Stimulated activated naive CD4-positive, alpha-beta T cell treated with Interleukin-2 at 50 U/mL for 16 hours (primary cell): ENCODE results near the gene RBM10.

Experiments used
- DNase-seq: peaks from one replicate; lab custom pipeline; 2025; lab: John Stamatoyannopoulos, UW

Gene RBM10

GRCh38 chrX:47221756-47222155, 76.7 kb downstream of the RBM10 start:
- no peak for DNase-seq

DNA sequence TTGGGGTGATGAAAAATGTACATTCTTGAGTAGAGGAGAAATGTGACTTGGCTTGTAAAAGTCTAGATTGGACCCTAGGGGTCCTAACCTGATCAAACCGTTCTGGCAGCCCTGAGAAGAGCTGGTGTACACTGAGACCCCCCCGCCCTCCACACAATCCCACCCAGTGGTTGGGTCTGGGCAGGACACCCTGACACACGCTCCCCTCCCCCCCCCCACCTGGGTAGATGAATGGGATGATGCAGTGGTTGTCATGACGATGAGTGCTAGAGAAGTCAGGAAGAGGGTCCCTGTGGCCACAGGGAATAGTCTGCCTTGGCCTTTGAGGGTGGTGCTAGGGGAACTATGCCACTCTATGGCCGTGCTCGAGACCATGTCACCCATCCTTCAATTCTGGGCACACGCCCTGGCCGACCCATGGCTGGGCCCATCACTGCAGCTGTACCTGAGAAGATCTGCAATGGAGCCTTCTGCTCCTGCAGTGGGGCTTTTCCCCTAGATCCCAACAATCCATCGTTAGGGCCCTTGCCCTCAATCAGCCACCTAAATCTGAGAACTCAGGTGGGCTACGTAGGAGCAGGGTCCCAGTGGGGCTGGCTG, 77.8 kb downstream of the RBM10 start:
- no peak for DNase-seq

- no peak for DNase-seq
These were observed 78.6 kb downstream of the RBM10 start for GRCh38 chrX:47223476-47224250.

DNA sequence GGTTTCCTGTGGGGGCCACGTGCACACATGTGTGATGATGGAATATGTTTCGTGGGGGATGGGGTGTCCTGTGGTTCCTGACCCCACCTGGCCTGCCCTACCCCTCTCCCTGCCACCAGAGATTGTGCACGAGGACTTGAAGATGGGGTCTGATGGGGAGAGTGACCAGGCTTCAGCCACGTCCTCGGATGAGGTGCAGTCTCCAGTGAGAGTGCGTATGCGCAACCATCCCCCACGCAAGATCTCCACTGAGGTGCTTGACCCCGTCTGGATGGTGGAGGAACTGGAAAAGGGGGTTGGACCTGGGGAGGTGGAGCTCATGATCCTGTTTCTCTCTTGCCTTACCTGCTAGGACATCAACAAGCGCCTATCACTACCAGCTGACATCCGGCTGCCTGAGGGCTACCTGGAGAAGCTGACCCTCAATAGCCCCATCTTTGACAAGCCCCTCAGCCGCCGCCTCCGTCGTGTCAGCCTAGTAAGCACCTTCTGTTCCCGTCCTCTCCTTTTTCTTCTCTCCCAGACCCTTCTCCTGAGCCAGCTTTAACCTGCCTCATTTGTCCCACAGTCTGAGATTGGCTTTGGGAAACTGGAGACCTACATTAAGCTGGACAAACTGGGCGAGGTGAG, 79.4 kb downstream of the RBM10 start:
- no peak for DNase-seq

DNA sequence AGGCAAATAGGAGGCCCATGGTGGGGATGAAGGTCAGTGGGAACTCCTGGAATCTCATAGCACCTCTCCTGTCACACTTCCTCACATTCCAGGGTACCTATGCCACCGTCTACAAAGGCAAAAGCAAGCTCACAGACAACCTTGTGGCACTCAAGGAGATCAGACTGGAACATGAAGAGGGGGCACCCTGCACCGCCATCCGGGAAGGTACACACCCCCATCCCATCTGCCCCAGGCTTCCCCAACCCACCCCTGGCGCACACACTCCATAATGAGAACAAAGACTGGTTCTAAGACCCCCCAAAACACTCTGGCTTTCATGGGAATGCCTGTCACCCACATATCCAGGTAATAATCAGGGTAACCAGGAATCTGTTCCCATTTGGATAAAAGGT, 79.9 kb downstream of the RBM10 start:
- no peak for DNase-seq

- DNase-seq: no peak
These were observed 81.0 kb downstream of the RBM10 start for GRCh38 chrX:47226071-47226470.

GRCh38 chrX:47226531-47227333, 81.7 kb downstream of the RBM10 start:
- DNase-seq: no peak

DNA sequence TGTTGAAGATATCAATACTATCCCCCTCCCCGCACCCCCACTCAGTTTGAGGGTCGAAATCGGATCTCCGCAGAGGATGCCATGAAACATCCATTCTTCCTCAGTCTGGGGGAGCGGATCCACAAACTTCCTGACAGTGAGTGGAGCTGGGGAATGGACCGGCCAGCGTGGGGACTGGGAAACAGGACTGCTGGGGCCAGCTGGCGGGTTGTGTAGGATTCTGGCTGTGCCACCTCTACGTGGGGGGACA, 82.2 kb downstream of the RBM10 start:
- DNase-seq: no peak

DNA sequence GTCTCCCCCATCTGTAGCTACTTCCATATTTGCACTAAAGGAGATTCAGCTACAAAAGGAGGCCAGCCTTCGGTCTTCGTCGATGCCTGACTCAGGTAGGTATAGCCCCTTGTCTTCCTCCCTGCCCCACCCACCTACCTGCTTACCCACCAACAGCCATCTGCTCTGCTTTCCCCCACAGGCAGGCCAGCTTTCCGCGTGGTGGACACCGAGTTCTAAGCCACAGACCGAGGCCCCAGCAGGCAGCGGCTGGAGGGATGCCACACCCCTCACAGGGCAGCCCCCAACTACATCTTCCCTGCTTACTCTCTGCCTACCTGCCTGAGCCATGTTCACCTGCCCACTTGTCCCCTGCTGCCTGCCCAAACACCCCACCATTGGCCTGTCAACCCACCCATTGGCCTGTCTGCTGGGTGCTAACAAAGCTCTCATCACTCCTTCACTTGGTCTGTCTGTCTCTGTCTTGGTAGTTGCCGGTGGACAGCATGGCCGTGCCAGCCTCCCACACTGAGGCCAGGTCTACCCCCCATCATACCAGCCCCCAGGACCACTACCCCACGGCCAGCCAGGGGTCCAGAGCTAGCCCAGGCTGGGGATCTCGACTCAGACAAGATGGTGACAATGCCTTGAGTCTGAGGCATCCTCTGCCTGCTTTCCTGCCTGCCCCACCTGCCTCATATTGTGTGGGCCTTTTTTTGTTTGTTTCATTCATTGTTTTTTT, 83.7 kb downstream of the RBM10 start:
- no peak for DNase-seq

DNA sequence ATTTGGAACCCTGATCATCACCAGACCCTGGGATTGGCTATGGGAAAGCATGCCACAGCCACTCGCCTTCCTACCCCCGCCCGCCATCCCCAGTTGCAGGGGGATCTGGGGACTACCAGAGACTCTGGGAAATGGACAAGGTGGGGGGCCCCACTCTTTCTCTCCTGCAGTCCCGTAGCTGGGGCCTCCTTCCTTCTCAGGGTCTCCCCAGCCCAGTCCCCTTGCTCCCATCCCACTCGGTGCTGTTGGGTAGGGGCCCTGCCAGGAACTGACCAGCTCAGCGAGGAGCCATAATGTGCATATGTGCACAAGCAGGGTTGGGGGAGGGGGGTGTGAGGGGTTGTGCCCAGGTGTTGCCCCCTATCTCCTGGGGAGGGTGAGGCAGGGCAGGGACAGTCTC, 84.4 kb downstream of the RBM10 start:
- no peak for DNase-seq

DNA sequence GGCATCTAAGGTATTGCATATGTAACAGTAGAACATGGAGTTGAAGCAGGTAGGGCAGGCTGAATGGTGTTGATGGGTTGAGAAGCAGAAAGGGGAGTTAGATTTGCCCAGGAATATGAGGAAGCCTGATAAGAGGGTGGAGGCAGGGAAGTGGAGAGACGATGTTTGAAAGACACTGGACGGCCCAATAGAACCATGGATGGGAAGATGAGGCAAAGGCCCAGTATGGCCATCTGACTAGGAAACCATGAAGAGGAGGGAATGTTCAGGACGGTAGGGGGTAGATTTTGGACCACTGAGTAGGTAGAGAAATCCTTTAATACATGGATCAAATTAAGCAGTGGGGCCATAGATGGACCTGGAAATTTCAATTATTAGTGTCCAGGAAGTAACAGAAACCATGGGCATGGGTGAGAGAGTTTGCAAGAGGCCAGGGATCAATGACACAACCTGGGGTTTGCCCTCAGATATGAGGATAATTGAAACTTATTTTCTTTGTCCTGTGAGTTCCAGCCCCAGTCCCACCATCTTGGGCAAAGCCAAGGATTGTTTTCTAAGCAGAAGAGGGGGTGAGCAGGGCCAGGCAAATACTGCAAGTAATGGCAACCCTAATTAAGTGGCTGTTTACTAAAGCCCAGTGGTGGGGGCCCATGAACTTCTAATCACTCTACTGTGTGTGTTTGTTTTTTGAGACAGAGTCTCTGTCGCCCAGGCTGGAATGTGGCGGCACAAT, 85.3 kb downstream of the RBM10 start:
- DNase-seq: no peak

DNA sequence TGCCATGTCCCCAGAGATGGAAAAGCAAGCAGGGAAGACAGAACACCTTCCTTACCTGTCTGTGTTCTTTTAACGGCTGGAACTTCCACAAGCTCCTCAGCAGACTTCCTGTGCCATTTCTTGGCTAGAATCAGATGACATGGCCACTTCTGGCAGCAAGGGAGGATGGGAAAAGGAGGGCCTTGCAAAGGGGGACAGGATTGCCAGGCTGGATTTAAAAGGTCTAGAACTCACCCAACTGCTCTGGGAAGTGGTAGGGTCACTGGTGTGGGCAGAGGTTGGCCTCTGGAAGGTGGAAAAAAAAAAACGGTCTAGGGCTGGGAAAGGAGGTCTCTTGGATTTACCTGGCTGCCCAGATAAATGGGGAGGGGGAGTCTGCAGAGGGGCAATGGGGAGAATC, 86.1 kb downstream of the RBM10 start:
- DNase-seq: no peak

GRCh38 chrX:47232197-47232802, 87.3 kb downstream of the RBM10 start:
- DNase-seq: no peak

GRCh38 chrX:47232803-47233332, 87.8 kb downstream of the RBM10 start, which contains the start of gene USP11:
Gene USP11, plus strand, starts transcription at chrX:47233009. Its CDS starts 35 bp downstream, at chrX:47233044.
- peak; percentile 35 for DNase-seq

- peak; percentile 94 for DNase-seq
These were observed 88.5 kb downstream of the RBM10 start for GRCh38 chrX:47233333-47234113.

DNA sequence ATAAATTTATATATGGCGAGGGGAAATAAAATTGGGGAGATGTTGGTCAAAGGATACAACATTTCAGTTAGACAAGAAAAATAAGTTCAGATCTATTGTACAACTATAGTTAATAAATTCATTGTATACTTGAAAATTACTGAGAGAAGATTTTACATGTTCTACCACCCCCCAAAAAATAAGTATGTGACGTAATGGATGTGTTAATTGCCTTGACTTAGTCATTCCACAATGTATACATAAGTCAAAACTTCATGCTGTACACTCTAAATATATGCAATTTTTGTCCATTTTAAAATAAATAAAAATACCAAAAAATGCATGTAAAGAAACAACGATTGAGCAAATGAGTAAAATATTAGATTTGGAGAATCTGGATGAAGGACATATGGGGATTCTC, 89.6 kb downstream of the RBM10 start:
- no peak for DNase-seq

- no peak for DNase-seq
These were observed 90.7 kb downstream of the RBM10 start for GRCh38 chrX:47235691-47236103.
